Mucosa of descending colon (tissue), 3 donors: ENCODE results near the gene FMO3. TPM values are rescaled to one million over a fixed set of nuclear protein-coding genes. Genes with fewer than 3 reads are reported as not detected.

ENCODE experiments used
- ATAC-seq: fragments of 200-7000 bp; cut with Tn5 transposase; one replicate; pipeline ENCODE4 v1.9.1; 2020; ENCODE audit warnings: mild to moderate bottlenecking, moderate library complexity
- DNase-seq, 3 donors: peaks; one replicate each; pipeline ENCODE4 v3.0.0-alpha.2; 2020
- H3K36me3 ChIP-seq: fragments of 200-600 bp; one replicate; pipeline ENCODE4 v1.8.0; 2021; ENCODE audit warnings: low read depth, mild to moderate bottlenecking
- H3K4me1 ChIP-seq: fragments of 200-600 bp; one replicate; pipeline ENCODE4 v1.8.0; 2021; ENCODE audit warnings: low read depth, mild to moderate bottlenecking
- H3K4me3 ChIP-seq: fragments of 200-600 bp; one replicate; pipeline ENCODE4 v1.8.0; 2021; ENCODE audit warnings: mild to moderate bottlenecking
- H3K9me3 ChIP-seq: fragments of 200-600 bp; one replicate; pipeline ENCODE4 v1.8.0; 2021; ENCODE audit warnings: mild to moderate bottlenecking
- CTCF ChIP-seq: fragments of 200-600 bp; IDR thresholded peaks from one replicate; pipeline ENCODE4 v1.8.0; 2022; ENCODE audit warnings: antibody characterized with exemption, mild to moderate bottlenecking
- intact Hi-C, 2 donors: fragments of 100-400 bp; cut with DNase I in 1 of 2; cut with micrococcal nuclease in 1 of 2; formaldehyde crosslinking; loops; one replicate each; pipeline versions ENCODE4 v1.11.0 to v1.11.1; 2022; cut with DNase I, micrococcal nuclease
- total RNA-seq, 3 donors: library from RNA; stranded (reverse); fragmentation: NEBNext Ultra II Directional in 2 of 3; extraction: Animal tissue kit (Norgen Biotek cat#: 25700) in 2 of 3; gene quantifications; one replicate each; pipeline versions ENCODE4 v1.2.1 to v1.2.4, GENCODE V29; 2021 to 2023
- donor health status: DM: no; HTN: no; CAD: no; lungs with moderate emphysema.
- donor health status: DM: no; HTN: no; CAD: no.
- donor health status: DM: no; HTN: yes; CAD: no.

The FMO3 gene
- total RNA-seq, 3 donors from 2014 or later: 0.22 to 0.63 (median 0.38) TPM

GRCh38 chr1:171062902-171063301 lies 27.8 kb upstream of the FMO3 start:
- H3K36me3 ChIP-seq: no peaks in the 10 kb centered on the region
- H3K4me3 ChIP-seq: no peak overlapping the region
- intact Hi-C loops: no loop called here
- TF ChIP-seq CTCF: no peak
- H3K9me3 ChIP-seq: no peaks in the 10 kb centered on the region
- ATAC-seq: no peak
- no peaks in the 10 kb centered on the region for H3K4me1 ChIP-seq
- no peak for DNase-seq

GRCh38 chr1:171075041-171075440 lies 15.7 kb upstream of the FMO3 start:
- no peak for TF ChIP-seq CTCF
- Histone ChIP-seq H3K36me3 (no peaks in the 10 kb centered on the region), H3K4me1 (no peaks in the 10 kb centered on the region), H3K9me3 (no peaks in the 10 kb centered on the region), H3K4me3 (no peak overlapping the region)
- intact Hi-C loops: no loop called here
- DNase-seq (no peak), ATAC-seq (no peak)

- no peak overlapping the region for H3K4me3 ChIP-seq
- H3K4me1 ChIP-seq: peaks cover 6% of the 10 kb centered on the region
- no peaks in the 10 kb centered on the region for H3K36me3 ChIP-seq
- intact Hi-C loops: loop anchor here in 1 of 2 donors (2.0 kb wide), 1 partner anchor 145 kb away; no protein-coding TSS in a partner anchor
- DNase-seq (peak in 1 of 3 donors; percentile 19), ATAC-seq (peak; percentile 36)
- TF ChIP-seq CTCF: no peak
- no peaks in the 10 kb centered on the region for H3K9me3 ChIP-seq
Measured at GRCh38 chr1:171081314-171081753, 9.4 kb upstream of the FMO3 start.

- Histone ChIP-seq H3K4me1 (peaks cover 6% of the 10 kb centered on the region), H3K36me3 (no peaks in the 10 kb centered on the region), H3K9me3 (no peaks in the 10 kb centered on the region), H3K4me3 (no peak overlapping the region)
- TF ChIP-seq CTCF: no peak
- ATAC-seq: no peak
- no peak for DNase-seq
- intact Hi-C loops: loop anchor here in 1 of 2 donors (2.0 kb wide), 1 partner anchor 145 kb away; no protein-coding TSS in a partner anchor
Measured at GRCh38 chr1:171081763-171082201, 8.9 kb upstream of the FMO3 start.

GRCh38 chr1:171082606-171083005 lies 8.1 kb upstream of the FMO3 start:
- intact Hi-C loops: no loop called here
- DNase-seq (no peak), ATAC-seq (no peak)

More at GRCh38 chr1:171082606-171083005, 8.1 kb upstream of the FMO3 start:
- Histone ChIP-seq H3K4me3 (no peak overlapping the region), H3K9me3 (no peaks in the 10 kb centered on the region), H3K36me3 (no peaks in the 10 kb centered on the region), H3K4me1 (peaks cover 6% of the 10 kb centered on the region)
- TF ChIP-seq CTCF: no peak
